ENCODE data around the gene ITGB2.

Gene ITGB2

DNA sequence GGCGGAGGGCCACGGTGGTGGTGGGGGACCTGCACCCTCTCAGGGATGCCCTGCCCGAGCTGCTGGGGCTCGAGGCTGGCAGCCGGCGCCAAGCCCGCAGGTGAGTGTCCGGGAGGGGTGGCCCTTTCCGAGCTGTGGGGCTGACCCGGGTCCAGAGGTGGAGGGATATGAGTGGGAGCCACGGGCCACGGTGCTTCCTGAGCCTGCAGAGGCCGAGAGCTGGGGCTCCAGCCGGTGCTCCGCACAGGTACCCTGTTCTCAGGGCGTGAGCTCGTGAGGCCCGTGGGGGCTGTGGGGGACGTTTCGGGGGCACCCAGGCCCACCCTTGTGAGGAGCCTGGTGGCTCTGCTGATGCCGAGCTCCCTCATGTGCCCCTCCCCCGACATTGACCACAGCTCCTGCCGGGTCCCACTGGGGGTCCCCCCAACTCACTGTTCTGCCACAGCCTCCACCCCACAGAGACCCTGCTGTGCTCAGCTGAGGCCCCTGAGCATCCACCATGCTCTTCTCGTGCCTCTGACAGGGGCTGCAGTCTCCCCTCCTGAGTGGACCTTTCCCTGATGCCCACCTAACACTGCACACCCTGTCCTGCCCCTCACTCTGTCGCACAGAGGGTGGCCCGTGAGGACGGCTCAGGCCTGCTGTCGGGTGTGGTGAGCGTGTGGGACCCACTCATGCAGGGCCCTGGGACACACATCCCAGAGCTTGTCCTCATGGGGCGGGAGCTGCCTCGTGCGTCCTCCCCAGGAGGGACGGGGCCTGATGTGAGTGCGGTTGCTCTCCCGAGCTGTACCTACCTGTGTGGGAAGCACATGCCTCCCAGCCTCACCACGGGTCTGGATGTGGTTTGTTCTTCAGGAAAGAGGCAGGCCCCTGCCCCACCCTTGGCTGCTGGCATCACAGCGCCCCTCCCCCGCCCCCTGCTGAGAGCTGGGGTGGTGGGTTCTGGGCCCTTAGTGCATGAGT lies 46.7 kb upstream of the ITGB2 start:
- H3K79me2 ChIP-seq (ENCODE audit: control insufficient read depth, low read length): peaks cover 3% of the 10 kb centered on the region
- no peaks in the 10 kb centered on the region for H3F3A ChIP-seq (ENCODE audit: control insufficient read depth, insufficient read depth)
- no peaks in the 10 kb centered on the region for H3K27me3 ChIP-seq (ENCODE audit: control insufficient read depth, low read length)
- H4K20me1 ChIP-seq (ENCODE audit: control insufficient read depth, insufficient read depth, low read depth, low read length): peaks cover 13% of the 10 kb centered on the region
- H3K4me1 ChIP-seq (ENCODE audit: control insufficient read depth, low read length): peaks cover 9% of the 10 kb centered on the region
- no peak overlapping the region for H3K27ac ChIP-seq (ENCODE audit: low read depth, low read length)
- H3K4me3 ChIP-seq (ENCODE audit: low read length): no peak overlapping the region
- no peak overlapping the region for H3K4me2 ChIP-seq (ENCODE audit: low read length)
- H3K9me3 ChIP-seq (ENCODE audit: control insufficient read depth, insufficient read depth, low read length): no peaks in the 10 kb centered on the region
- H3K36me3 ChIP-seq (ENCODE audit: control insufficient read depth, low read length): peaks cover 22% of the 10 kb centered on the region
- TF ChIP-seq, protein P1, sequence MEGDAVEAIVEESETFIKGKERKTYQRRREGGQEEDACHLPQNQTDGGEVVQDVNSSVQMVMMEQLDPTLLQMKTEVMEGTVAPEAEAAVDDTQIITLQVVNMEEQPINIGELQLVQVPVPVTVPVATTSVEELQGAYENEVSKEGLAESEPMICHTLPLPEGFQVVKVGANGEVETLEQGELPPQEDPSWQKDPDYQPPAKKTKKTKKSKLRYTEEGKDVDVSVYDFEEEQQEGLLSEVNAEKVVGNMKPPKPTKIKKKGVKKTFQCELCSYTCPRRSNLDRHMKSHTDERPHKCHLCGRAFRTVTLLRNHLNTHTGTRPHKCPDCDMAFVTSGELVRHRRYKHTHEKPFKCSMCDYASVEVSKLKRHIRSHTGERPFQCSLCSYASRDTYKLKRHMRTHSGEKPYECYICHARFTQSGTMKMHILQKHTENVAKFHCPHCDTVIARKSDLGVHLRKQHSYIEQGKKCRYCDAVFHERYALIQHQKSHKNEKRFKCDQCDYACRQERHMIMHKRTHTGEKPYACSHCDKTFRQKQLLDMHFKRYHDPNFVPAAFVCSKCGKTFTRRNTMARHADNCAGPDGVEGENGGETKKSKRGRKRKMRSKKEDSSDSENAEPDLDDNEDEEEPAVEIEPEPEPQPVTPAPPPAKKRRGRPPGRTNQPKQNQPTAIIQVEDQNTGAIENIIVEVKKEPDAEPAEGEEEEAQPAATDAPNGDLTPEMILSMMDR (IDR thresholded peaks at IDR 0.05; ENCODE audit: low read depth, low read length, poor library complexity, severe bottlenecking): no peak
- no peak for TF ChIP-seq EZH2phosphoT487 (IDR thresholded peaks at IDR 0.05; ENCODE audit: borderline replicate concordance, low read length)
- H3K9me2 ChIP-seq (replicated peaks; ENCODE audit: control insufficient read depth, low read length): no peaks in the 10 kb centered on the region

DNA sequence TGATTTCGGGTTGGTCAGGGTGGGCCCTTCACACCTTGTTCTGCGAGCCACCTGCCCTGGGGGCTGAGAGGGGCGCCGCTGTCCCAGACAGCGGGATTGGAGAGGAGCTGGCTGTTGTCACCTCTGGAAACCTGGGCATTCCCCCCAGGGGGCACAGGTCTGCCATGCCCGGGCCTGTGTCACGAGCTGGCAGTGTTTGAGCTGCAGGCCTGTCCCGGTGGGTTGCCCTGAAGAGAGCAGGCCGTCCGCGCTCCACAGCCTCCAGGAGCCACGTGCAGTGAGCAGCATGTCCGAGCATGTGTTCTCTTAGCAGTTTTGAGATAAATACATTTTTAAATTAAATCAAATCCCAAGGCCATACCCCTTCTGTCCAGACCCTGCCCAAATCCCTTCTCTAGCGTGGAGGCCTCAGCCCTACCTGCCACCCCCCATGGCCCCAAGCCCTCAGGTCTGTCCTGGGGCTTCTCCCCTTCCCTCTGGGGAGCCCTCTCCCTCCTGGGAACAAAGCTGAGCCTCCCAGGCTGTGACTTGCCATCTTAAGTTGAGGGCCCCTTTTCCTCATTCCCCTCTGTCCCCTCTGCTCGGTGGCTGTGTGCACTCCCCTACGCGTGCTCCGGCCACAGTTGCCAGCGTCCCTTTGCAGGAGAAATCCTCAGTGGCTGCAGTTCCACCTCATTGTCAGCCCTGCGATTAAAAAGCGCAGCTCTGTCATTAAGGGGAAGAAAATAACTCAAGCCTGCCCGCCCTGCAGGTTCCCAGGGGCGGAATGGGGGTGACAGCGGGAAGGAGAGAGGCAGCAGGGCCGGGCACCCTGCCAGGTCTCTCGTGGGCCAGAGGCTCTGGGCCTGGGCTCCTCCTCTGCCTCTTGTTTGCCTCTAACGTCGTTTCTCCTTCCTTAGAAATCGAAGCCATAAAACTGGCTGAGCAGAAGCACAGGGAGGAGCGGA lies 45.7 kb upstream of the ITGB2 start:
- TF ChIP-seq EZH2phosphoT487 (IDR thresholded peaks at IDR 0.05; ENCODE audit: borderline replicate concordance, low read length): no peak
- TF ChIP-seq, protein P1 (IDR thresholded peaks at IDR 0.05; ENCODE audit: low read depth, low read length, poor library complexity, severe bottlenecking): no peak
- H3K4me1 ChIP-seq (ENCODE audit: control insufficient read depth, low read length): peaks cover 9% of the 10 kb centered on the region
- H3K9me2 ChIP-seq (replicated peaks; ENCODE audit: control insufficient read depth, low read length): no peaks in the 10 kb centered on the region
- no peaks in the 10 kb centered on the region for H3K9me3 ChIP-seq (ENCODE audit: control insufficient read depth, insufficient read depth, low read length)
- no peaks in the 10 kb centered on the region for H3F3A ChIP-seq (ENCODE audit: control insufficient read depth, insufficient read depth)
- H3K4me2 ChIP-seq (ENCODE audit: low read length): no peak overlapping the region
- no peaks in the 10 kb centered on the region for H3K27me3 ChIP-seq (ENCODE audit: control insufficient read depth, low read length)
- no peak overlapping the region for H3K27ac ChIP-seq (ENCODE audit: low read depth, low read length)
- H4K20me1 ChIP-seq (ENCODE audit: control insufficient read depth, insufficient read depth, low read depth, low read length): peaks cover 13% of the 10 kb centered on the region
- no peak overlapping the region for H3K4me3 ChIP-seq (ENCODE audit: low read length)
- peaks cover 3% of the 10 kb centered on the region for H3K79me2 ChIP-seq (ENCODE audit: control insufficient read depth, low read length)
- H3K36me3 ChIP-seq (ENCODE audit: control insufficient read depth, low read length): peaks cover 28% of the 10 kb centered on the region

DNA sequence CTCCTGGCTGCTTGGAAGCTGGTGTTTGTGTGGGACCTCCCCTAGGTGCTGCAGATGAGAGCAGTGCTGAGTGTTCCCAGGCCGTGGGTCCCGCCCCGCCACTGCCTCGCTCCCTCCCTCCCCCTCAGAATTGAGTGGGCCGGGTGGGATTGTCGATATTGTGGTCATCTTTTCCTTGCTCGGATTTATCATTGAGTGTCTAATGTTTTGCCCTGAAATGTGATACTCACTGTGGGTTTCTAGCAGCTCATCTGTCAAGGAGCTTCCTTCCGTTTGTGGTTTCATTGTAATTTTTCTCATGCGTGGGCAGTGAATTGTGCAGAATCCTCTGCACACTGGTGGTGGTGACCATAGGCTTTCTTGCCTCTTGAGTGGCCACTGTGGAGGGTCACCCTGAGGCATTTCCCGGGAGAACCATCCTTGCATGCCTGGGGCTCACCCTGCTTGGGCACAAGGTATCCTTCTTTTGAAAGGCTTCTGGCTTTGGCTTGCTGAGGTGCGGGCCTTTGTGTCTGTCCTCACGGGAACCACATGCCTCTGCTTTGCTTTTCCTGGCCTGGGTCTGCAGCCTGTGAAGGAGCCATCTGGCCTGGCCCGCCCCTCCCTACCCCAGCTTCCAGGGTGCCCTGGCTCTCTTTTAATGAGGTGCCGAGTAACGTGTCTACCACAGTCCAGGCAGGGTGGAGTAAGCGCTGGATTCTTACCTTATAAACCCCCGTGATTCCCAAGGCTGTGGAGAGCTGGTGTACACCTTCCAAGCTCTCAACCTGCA lies 44.7 kb upstream of the ITGB2 start:
- H3K9me3 ChIP-seq (ENCODE audit: control insufficient read depth, insufficient read depth, low read length): no peaks in the 10 kb centered on the region
- TF ChIP-seq, protein P1 (IDR thresholded peaks at IDR 0.05; ENCODE audit: low read depth, low read length, poor library complexity, severe bottlenecking): no peak
- TF ChIP-seq EZH2phosphoT487 (IDR thresholded peaks at IDR 0.05; ENCODE audit: borderline replicate concordance, low read length): no peak
- H3K4me2 ChIP-seq (ENCODE audit: low read length): no peak overlapping the region
- H4K20me1 ChIP-seq (ENCODE audit: control insufficient read depth, insufficient read depth, low read depth, low read length): peaks cover 13% of the 10 kb centered on the region
- H3K9me2 ChIP-seq (replicated peaks; ENCODE audit: control insufficient read depth, low read length): no peaks in the 10 kb centered on the region
- H3K79me2 ChIP-seq (ENCODE audit: control insufficient read depth, low read length): peaks cover 3% of the 10 kb centered on the region
- no peaks in the 10 kb centered on the region for H3F3A ChIP-seq (ENCODE audit: control insufficient read depth, insufficient read depth)
- H3K27ac ChIP-seq (ENCODE audit: low read depth, low read length): no peak overlapping the region
- H3K27me3 ChIP-seq (ENCODE audit: control insufficient read depth, low read length): no peaks in the 10 kb centered on the region
- H3K36me3 ChIP-seq (ENCODE audit: control insufficient read depth, low read length): peaks cover 34% of the 10 kb centered on the region
- no peak overlapping the region for H3K4me3 ChIP-seq (ENCODE audit: low read length)
- H3K4me1 ChIP-seq (ENCODE audit: control insufficient read depth, low read length): peaks cover 9% of the 10 kb centered on the region

Measured in DOHH2 (cell line).